HepG2 (cell line): ENCODE results near the gene KRT36. TPM values are rescaled to one million over a fixed set of nuclear protein-coding genes. Genes with fewer than 3 reads are reported as not detected.
A peak's percentile ranks its signal among the peaks of the same experiment; 100 is the strongest.

ENCODE experiments used
- MAZ ChIP-seq, 2 experiments: sonication (generic) in 1 of 2; formaldehyde crosslinking in 1 of 2; IDR thresholded peaks; 2 replicates each; pipeline versions ENCODE4 v1.5.0 to v1.6.1; 2012 to 2020; ENCODE audit warnings: low read depth in 2 of 2, mild to moderate bottlenecking in 2 of 2, borderline replicate concordance in 1 of 2, improper control_type of control experiment in 1 of 2, low read length in 1 of 2, missing genetic modification reagents in 1 of 2, moderate library complexity in 1 of 2
- SMAD1 ChIP-seq: sonication (generic); formaldehyde crosslinking; IDR thresholded peaks from 2 replicates; pipeline ENCODE4 v1.4.0; 2020; ENCODE audit warnings: missing genetic modification reagents, low read depth, mild to moderate bottlenecking, borderline replicate concordance
- SNAI1 ChIP-seq: sonication (generic); formaldehyde crosslinking; IDR thresholded peaks from 2 replicates; pipeline ENCODE4 v1.5.0; 2020; ENCODE audit warnings: mild to moderate bottlenecking, missing genetic modification reagents, borderline replicate concordance
- SUZ12 ChIP-seq: fragments of 150-350 bp; IDR thresholded peaks from 2 replicates; pipeline ENCODE4 v1.6.1; 2014; ENCODE audit warnings: low read depth, low read length
- ZNF136 ChIP-seq: sonication (generic); formaldehyde crosslinking; IDR thresholded peaks from 2 replicates; pipeline ENCODE4 v1.8.1; 2022; ENCODE audit warnings: low read depth, mild to moderate bottlenecking, moderate library complexity, missing genetic modification reagents
- ZNF747 ChIP-seq: sonication (generic); formaldehyde crosslinking; IDR thresholded peaks from 2 replicates; pipeline ENCODE4 v1.8.1; 2023; ENCODE audit warnings: missing genetic modification reagents, mild to moderate bottlenecking, borderline replicate concordance
- polyA plus RNA-seq, 8 experiments: library from polyadenylated mRNA; depleted of rRNA in 3 of 8; stranded (reverse) in 7 of 8; unstranded in 1 of 8; fragments of >200 nt; fragmentation: Illumina TruSeq in 4 of 8; extraction: Trizol in 4 of 8; gene quantifications; 2 replicates each; pipeline versions ENCODE4 v1.2.1 to v1.2.3, GENCODE V29; 2011 to 2016; ENCODE audit warnings: low read depth in 4 of 8, missing spikeins in 1 of 8, mixed read lengths in 1 of 8; ENCODE audit not compliant: insufficient read depth in 1 of 8
- total RNA-seq, 5 experiments: library from RNA; depleted of rRNA; stranded (reverse); fragments of >200 nt; fragmentation: Illumina TruSeq; extraction: Trizol; gene quantifications; 2 replicates each; pipeline ENCODE4 v1.2.3, GENCODE V29; 2016; ENCODE audit warnings: low read depth in 1 of 5
- TF ChIP-seq, protein P1 (sequence below): sonication (generic); formaldehyde crosslinking; IDR thresholded peaks from 2 replicates; pipeline ENCODE4 v1.5.1; 2020; ENCODE audit warnings: missing genetic modification reagents, mild to moderate bottlenecking, borderline replicate concordance
- TF ChIP-seq, protein P2 (sequence below): sonication (generic); formaldehyde crosslinking; IDR thresholded peaks from 2 replicates; pipeline ENCODE4 v1.8.0; 2022; ENCODE audit warnings: missing genetic modification reagents, mild to moderate bottlenecking, borderline replicate concordance
- TF ChIP-seq, protein P3 (sequence below): sonication (generic); formaldehyde crosslinking; IDR thresholded peaks from 2 replicates; pipeline ENCODE4 v1.5.0; 2020; ENCODE audit warnings: mild to moderate bottlenecking, missing genetic modification reagents, moderate library complexity
- TF ChIP-seq, protein P4 (sequence below): IDR thresholded peaks from 2 replicates; pipeline ENCODE4 v1.6.1; 2016; ENCODE audit warnings: missing compliant biosample characterization, missing genetic modification reagents, borderline replicate concordance
- TF ChIP-seq, protein P5 (sequence below): sonication (generic); formaldehyde crosslinking; IDR thresholded peaks from 2 replicates; pipeline ENCODE4 v1.4.0; 2020; ENCODE audit warnings: missing genetic modification reagents
- TF ChIP-seq, protein P6 (sequence below): sonication (generic); formaldehyde crosslinking; conservative IDR thresholded peaks from 2 replicates; pipeline ENCODE4 v1.8.1; 2023; ENCODE audit warnings: missing genetic modification reagents

The KRT36 gene
- total and polyA plus RNA-seq, 2 of the 13 experiments (the other 11 are each of a cell fraction or from before 2014, with no cell fraction given), result not detected

DNA sequence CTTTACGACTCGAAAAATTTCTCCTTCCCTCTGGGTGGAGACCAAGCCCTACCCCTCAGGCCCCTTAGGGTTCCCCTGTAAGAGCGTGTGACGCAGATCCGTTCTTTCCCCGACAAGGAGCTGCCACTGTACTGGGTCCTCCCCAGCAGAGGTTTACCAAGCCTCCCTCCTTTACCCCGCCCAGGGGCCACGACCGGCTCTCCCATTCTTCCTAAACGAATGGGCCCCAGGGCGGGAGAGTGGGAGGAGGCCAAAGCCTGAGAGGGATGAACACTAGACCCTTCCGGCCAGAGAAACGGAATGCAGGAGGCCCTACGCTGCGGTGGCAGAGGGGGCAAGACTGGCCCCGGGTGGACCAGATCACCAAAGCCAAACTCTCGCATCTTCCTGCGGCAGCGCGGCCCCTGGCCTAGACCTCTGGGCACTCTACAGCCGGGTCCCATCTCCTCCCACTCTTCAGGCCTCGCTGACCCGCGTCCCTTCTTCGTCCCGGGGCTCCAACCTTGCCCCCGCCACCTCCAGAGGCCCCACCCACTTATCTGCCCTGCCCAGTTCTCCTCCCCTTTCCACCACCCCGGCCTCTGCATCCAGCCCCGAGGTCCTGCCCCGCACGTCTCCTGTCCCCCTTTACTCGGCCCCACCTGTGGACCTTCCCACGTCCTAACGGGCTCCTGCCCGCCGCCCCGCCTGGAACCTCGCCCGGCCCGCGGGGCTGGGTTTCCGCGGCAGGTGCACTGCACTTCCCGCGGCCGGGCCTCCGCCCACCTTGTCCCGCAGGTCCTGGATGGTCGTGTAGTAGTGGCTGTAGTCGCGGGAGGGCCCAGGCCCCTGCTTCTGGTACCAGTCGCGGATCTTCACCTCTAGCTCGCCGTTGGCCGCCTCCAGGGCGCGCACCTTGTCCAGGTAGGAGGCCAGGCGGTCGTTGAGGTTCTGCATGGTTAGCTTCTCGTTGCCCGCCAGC is 37.6 kb upstream of the KRT36 start (continued):
- TF ChIP-seq, protein P1, sequence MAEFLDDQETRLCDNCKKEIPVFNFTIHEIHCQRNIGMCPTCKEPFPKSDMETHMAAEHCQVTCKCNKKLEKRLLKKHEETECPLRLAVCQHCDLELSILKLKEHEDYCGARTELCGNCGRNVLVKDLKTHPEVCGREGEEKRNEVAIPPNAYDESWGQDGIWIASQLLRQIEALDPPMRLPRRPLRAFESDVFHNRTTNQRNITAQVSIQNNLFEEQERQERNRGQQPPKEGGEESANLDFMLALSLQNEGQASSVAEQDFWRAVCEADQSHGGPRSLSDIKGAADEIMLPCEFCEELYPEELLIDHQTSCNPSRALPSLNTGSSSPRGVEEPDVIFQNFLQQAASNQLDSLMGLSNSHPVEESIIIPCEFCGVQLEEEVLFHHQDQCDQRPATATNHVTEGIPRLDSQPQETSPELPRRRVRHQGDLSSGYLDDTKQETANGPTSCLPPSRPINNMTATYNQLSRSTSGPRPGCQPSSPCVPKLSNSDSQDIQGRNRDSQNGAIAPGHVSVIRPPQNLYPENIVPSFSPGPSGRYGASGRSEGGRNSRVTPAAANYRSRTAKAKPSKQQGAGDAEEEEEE (CRISPR knock-in tag), result no peak
- TF ChIP-seq, protein P2, sequence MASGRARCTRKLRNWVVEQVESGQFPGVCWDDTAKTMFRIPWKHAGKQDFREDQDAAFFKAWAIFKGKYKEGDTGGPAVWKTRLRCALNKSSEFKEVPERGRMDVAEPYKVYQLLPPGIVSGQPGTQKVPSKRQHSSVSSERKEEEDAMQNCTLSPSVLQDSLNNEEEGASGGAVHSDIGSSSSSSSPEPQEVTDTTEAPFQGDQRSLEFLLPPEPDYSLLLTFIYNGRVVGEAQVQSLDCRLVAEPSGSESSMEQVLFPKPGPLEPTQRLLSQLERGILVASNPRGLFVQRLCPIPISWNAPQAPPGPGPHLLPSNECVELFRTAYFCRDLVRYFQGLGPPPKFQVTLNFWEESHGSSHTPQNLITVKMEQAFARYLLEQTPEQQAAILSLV (CRISPR knock-in tag), result peak; percentile 90; the same call in 1 of the 2 replicates
- TF ChIP-seq, protein P3, sequence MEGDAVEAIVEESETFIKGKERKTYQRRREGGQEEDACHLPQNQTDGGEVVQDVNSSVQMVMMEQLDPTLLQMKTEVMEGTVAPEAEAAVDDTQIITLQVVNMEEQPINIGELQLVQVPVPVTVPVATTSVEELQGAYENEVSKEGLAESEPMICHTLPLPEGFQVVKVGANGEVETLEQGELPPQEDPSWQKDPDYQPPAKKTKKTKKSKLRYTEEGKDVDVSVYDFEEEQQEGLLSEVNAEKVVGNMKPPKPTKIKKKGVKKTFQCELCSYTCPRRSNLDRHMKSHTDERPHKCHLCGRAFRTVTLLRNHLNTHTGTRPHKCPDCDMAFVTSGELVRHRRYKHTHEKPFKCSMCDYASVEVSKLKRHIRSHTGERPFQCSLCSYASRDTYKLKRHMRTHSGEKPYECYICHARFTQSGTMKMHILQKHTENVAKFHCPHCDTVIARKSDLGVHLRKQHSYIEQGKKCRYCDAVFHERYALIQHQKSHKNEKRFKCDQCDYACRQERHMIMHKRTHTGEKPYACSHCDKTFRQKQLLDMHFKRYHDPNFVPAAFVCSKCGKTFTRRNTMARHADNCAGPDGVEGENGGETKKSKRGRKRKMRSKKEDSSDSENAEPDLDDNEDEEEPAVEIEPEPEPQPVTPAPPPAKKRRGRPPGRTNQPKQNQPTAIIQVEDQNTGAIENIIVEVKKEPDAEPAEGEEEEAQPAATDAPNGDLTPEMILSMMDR (CRISPR knock-in tag), result peak; percentile 43
- TF ChIP-seq ZNF747 (CRISPR knock-in tag), result no peak
- TF ChIP-seq SUZ12, result no peak
- TF ChIP-seq ZNF136 (CRISPR knock-in tag), result no peak
- TF ChIP-seq, protein P4, sequence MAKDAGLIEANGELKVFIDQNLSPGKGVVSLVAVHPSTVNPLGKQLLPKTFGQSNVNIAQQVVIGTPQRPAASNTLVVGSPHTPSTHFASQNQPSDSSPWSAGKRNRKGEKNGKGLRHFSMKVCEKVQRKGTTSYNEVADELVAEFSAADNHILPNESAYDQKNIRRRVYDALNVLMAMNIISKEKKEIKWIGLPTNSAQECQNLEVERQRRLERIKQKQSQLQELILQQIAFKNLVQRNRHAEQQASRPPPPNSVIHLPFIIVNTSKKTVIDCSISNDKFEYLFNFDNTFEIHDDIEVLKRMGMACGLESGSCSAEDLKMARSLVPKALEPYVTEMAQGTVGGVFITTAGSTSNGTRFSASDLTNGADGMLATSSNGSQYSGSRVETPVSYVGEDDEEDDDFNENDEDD, result no peak
- TF ChIP-seq MAZ (IDR thresholded peaks at IDR 0.05; ENCODE audit: borderline replicate concordance, low read depth, low read length), result no peak
- 0 out of 2 replicates have a peak, but pooled peaks have one; percentile 71 for TF ChIP-seq MAZ (CRISPR knock-in tag; IDR thresholded peaks at IDR 0.05; ENCODE audit: low read depth)
- peak; percentile 90 for TF ChIP-seq SNAI1 (CRISPR knock-in tag)
- no peak for TF ChIP-seq SMAD1 (CRISPR knock-in tag)
- TF ChIP-seq, protein P5, sequence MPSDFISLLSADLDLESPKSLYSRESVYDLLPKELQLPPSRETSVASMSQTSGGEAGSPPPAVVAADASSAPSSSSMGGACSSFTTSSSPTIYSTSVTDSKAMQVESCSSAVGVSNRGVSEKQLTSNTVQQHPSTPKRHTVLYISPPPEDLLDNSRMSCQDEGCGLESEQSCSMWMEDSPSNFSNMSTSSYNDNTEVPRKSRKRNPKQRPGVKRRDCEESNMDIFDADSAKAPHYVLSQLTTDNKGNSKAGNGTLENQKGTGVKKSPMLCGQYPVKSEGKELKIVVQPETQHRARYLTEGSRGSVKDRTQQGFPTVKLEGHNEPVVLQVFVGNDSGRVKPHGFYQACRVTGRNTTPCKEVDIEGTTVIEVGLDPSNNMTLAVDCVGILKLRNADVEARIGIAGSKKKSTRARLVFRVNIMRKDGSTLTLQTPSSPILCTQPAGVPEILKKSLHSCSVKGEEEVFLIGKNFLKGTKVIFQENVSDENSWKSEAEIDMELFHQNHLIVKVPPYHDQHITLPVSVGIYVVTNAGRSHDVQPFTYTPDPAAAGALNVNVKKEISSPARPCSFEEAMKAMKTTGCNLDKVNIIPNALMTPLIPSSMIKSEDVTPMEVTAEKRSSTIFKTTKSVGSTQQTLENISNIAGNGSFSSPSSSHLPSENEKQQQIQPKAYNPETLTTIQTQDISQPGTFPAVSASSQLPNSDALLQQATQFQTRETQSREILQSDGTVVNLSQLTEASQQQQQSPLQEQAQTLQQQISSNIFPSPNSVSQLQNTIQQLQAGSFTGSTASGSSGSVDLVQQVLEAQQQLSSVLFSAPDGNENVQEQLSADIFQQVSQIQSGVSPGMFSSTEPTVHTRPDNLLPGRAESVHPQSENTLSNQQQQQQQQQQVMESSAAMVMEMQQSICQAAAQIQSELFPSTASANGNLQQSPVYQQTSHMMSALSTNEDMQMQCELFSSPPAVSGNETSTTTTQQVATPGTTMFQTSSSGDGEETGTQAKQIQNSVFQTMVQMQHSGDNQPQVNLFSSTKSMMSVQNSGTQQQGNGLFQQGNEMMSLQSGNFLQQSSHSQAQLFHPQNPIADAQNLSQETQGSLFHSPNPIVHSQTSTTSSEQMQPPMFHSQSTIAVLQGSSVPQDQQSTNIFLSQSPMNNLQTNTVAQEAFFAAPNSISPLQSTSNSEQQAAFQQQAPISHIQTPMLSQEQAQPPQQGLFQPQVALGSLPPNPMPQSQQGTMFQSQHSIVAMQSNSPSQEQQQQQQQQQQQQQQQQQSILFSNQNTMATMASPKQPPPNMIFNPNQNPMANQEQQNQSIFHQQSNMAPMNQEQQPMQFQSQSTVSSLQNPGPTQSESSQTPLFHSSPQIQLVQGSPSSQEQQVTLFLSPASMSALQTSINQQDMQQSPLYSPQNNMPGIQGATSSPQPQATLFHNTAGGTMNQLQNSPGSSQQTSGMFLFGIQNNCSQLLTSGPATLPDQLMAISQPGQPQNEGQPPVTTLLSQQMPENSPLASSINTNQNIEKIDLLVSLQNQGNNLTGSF, result peak; percentile 23; the same call in 1 of the 2 replicates
- TF ChIP-seq, protein P6, sequence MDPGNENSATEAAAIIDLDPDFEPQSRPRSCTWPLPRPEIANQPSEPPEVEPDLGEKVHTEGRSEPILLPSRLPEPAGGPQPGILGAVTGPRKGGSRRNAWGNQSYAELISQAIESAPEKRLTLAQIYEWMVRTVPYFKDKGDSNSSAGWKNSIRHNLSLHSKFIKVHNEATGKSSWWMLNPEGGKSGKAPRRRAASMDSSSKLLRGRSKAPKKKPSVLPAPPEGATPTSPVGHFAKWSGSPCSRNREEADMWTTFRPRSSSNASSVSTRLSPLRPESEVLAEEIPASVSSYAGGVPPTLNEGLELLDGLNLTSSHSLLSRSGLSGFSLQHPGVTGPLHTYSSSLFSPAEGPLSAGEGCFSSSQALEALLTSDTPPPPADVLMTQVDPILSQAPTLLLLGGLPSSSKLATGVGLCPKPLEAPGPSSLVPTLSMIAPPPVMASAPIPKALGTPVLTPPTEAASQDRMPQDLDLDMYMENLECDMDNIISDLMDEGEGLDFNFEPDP (CRISPR knock-in tag), result no peak
